ENCODE measurements around the gene HMCN1.

The HMCN1 gene

GRCh38 chr1:185972096-185972850 is 238.1 kb downstream of the HMCN1 start:
- no peak for DNase-seq

- DNase-seq, result no peak
Observed at GRCh38 chr1:185973645-185974044, 239.5 kb downstream of the HMCN1 start.

- DNase-seq, result no peak
Observed at GRCh38 chr1:185974367-185975170, 240.4 kb downstream of the HMCN1 start.

DNA sequence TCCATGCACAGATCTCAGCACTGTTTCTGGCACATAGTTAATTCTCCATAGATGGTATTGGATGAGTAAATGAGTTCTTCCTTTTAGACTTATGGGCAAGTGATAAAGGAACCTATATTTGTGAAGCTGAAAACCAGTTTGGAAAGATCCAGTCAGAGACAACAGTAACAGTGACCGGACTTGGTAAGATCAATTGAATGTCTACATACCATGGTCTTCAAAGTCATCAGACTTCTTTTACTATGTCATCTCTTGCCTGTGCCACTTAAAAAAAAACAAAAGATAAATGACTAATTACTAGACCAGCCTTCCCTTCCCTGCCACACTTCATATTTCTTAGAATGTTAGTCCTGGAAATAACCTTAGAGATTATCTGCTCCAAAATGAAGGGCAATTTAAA is 246.7 kb downstream of the HMCN1 start:
- DNase-seq, result no peak

GRCh38 chr1:185984113-185984836 is 250.1 kb downstream of the HMCN1 start:
- DNase-seq, result no peak

DNA sequence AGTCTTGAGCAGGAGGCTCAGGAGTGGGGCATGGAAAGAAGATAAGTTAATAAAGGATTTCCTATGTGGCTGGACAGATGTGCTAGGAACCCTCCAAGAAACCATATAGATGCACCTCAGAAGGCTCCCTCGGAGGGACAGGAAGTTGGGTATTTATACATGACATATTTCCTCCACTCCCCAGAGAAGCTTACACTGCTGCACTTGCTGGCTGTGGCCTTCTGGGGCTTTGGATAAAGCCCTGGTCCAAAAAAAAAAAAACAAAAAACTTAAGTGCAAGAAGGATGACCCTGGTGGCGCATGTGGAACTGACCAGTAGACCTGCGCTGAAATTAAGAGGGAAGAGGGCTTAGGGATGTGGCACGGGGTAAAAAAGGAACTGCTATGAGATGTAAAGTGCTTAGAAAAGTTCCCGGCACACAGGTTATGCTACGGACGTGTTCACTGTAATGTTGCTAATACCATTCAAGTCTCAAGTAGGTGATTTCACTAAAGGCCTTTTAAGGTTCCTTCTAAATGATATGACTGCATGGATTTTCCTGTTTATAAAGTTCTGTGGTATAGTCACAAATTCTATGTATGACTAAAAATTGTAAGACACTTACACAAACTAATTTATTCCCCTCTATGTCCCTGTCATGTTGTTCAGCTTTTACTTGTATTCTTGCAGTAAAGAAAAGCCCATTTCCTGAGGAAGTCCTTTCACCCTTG is 253.6 kb downstream of the HMCN1 start:
- DNase-seq, result no peak

DNA sequence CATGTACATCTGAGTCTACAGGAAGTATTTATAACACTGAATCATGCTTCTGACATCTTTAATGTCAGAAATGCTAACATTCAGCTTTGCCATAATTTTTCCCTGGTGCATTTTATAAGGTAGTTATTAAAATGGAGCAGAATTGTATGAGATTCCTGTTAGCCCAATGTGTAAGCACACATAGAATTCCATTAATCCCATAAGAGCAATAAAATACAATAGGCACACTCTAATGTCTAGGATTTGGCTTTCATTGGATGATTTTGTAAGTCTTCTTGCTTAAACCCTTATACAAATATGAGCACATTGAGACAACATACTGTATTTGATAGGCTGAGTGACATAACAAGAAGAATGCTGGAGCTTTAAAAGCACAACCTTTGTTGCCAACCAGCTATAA is 256.4 kb downstream of the HMCN1 start:
- no peak for DNase-seq

- no peak for DNase-seq
Observed at GRCh38 chr1:185991266-185991665, 257.1 kb downstream of the HMCN1 start.

GRCh38 chr1:185996211-185996610 is 262.0 kb downstream of the HMCN1 start:
- no peak for DNase-seq

DNA sequence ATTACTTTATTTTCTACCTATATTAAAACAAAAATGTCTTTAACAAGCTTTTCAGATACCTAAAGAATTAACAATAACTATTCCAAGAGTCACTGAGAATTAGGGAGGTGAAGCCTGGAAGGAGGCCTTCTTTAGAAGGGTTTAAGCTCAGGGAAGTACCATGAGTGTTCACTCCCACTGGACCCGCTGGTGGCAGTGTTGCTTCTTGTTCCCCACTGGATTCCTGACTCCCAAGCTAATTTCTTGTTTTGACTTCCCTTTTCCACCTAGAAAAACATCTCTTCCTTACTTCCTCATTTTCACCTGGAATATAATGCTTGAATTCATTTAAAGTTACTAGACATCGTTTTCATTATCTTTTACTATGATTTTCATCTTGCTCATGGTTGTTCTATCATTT is 264.2 kb downstream of the HMCN1 start:
- no peak for DNase-seq

DNA sequence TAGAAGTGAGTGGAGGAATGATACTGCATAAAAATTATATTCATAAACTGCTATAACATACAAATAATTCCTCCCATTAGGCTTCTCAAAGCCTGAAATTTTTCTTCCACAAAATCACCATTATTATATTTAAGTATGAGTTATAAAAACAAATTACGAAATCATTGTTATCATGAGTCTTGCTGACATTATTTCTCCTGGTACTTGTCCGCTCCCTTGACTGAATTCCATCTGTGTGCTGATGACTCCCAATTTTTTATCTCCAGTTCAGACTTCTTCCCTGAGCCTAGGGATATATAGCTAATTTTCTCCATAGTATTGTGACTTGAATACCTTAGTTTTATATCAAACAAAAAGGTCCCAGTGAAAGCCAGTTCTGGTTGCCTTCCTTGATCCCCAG is 268.2 kb downstream of the HMCN1 start:
- DNase-seq, result no peak

DNA sequence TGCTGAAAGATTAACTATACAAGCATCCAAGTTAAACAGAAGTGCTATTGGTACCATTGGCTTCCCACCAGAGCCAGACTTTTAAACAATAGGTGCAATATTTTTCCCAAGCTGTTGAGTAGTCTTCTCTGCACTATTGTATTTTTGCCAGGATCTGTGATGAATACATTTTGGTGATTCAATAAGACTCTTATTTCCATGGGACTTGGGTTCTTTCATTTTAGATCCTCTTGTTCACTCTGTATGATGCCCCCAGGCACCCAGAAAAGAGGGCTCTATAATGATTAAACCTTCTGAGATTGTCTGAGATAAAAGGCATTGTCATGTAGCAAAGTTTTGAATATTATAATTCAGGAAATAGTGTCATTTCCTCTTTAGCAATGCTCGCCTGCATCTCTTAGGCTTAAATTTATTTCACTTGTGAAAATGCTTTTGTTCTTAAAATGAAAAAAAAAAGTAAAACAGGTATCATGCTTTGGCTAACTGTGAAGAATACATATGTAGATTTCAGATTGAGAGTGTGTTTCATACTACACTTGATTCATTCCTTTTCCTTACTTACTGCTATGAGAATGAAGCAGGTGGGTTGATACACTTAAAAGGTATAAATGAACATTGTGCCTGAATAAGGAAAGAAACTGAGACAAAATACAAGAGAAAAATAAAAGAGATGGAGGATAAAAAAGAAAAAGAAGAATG is 275.0 kb downstream of the HMCN1 start:
- DNase-seq, result no peak

GRCh38 chr1:186014370-186015037 is 280.3 kb downstream of the HMCN1 start:
- DNase-seq, result no peak

GRCh38 chr1:186016856-186017255 is 282.7 kb downstream of the HMCN1 start:
- no peak for DNase-seq

DNA sequence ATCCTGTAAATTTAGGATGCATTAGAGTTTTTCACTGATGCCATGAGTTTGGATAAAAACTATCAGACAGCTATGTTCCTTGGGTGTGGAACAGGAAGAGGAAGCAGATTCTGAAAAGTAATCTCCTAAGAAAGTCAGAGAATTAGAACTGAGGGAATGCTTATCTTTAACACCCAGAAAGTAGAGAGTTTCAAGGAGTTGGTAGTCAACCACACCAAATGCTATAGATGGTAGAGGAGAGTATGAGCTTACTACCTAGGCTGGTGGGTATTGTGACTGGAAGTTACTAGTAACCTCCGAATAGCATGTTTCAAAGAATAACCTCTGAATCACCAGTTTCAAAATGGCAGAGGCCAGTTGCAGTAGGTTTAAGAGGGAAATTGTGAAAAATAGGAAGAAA is 288.0 kb downstream of the HMCN1 start:
- DNase-seq, result no peak

DNA sequence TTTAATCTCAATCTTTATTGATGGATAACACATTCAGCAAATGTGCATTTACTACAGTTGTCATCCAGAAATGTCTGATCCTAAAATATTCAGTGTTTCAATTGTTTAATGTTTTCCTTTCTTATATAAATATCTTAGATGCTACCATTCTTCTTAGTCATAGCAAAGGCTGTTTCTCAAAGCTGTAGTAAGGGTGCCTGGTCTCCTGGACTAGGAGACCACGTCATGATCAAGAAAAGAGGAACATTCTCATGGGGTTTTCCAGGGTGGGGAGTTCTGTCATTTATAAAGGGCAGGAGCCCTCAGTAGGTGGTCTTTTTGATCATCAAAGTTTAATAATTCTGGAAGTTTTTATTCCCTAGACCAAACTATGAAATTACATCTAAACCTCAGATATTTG is 292.8 kb downstream of the HMCN1 start:
- DNase-seq, result no peak

GRCh38 chr1:186027621-186028020 is 293.4 kb downstream of the HMCN1 start:
- no peak for DNase-seq

DNA sequence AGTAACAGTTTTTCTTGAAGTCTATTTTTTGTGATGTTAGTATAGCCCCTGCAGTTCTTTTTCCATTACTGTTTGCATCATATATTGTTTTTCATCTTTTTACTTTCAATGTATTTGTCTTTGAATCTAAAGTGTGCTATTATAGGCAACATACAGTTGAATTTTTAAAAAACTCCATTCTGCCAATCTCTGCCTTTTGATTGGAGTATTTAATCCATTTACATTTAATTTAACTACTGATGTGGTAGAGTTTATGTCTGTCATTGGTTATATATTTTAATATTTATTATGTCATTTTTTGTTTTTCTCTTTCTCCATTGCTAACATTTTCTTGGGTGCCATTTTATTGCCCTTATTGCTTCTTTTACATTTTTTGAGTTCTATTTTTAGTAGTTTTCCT is 296.3 kb downstream of the HMCN1 start:
- DNase-seq, result no peak

- DNase-seq, result no peak
Observed at GRCh38 chr1:186033847-186034271, 299.7 kb downstream of the HMCN1 start.

GRCh38 chr1:186042230-186042629 is 308.0 kb downstream of the HMCN1 start:
- no peak for DNase-seq

- DNase-seq, result no peak
Observed at GRCh38 chr1:186043296-186043695, 309.1 kb downstream of the HMCN1 start.
